SK-N-SH (cell line): Measurements from ENCODE around the gene AP5M1.

Experiments used
- EP300 ChIP-seq, 2 experiments: IDR thresholded peaks; 2 replicates each; pipeline versions ENCODE4 v1.4.0 to v1.6.1; 2012; ENCODE audit warnings: borderline replicate concordance in 1 of 2, low read depth in 1 of 2, low read length in 1 of 2
- POLR2AphosphoS5 ChIP-seq: IDR thresholded peaks from 2 replicates; pipeline ENCODE4 v1.6.1; 2012; ENCODE audit warnings: low read depth, low read length
- TAF1 ChIP-seq: IDR thresholded peaks from 2 replicates; pipeline ENCODE4 v1.6.1; 2012; ENCODE audit warnings: low read depth, mild to moderate bottlenecking, low read length, moderate library complexity, borderline replicate concordance
- YY1 ChIP-seq: IDR thresholded peaks from 2 replicates; pipeline ENCODE4 v1.4.0; 2012; ENCODE audit warnings: low read depth, mild to moderate bottlenecking
- TF ChIP-seq, protein P1 (sequence below): IDR thresholded peaks from 2 replicates; pipeline ENCODE4 v1.4.0; 2012; ENCODE audit warnings: low read depth

- TF ChIP-seq YY1 (no peak), POLR2AphosphoS5 (no peak), EP300 (IDR thresholded peaks at IDR 0.05; ENCODE audit: borderline replicate concordance in 1 of 2, low read depth in 1 of 2, low read length in 1 of 2) (no peak), TAF1 (no peak)
- TF ChIP-seq, protein P1, sequence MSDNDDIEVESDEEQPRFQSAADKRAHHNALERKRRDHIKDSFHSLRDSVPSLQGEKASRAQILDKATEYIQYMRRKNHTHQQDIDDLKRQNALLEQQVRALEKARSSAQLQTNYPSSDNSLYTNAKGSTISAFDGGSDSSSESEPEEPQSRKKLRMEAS = no peak
Observed at GRCh38 chr14:57275023-57275664, 6.4 kb downstream of the AP5M1 start.
